NCI-H524 treated with DMSO at 0.1 percent for 48 hours (cell line): ENCODE measurements around the gene NFKB2.

ENCODE experiments used
- DNase-seq: peaks from one replicate; lab custom pipeline; 2025; lab: John Stamatoyannopoulos, UW

Gene NFKB2

DNA sequence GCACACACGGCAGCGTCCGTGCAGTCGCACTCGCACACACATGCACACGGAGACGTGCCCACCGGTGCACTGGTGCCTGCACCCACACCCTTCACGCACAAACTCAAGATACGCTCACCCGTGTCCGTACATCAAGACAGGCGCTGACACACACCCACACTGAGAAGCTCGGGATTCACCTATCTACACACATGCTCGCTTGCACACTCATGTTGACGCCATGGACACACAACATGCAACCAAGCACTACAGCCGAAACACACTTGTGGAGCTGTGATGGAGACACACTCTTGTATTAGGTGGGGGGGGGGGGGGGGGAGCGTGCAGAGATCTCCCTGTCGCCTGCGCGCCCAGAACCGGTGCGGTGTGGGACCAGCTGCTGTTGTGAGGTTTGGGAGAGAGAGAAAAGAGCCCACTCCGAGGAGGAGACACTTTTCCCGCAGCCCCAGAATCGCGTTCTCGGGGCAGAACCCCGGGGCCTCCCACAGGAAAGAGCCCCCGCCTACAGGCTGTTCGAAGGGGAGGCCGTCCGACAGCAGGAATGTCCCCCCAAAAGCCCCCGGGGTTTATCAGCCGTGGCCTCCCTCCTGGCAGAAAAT lies 605 bp upstream of the NFKB2 start:
- DNase-seq: no peak

GRCh38 chr10:102396317-102396650 lies 779 bp downstream of the NFKB2 start:
- DNase-seq: no peak

DNA sequence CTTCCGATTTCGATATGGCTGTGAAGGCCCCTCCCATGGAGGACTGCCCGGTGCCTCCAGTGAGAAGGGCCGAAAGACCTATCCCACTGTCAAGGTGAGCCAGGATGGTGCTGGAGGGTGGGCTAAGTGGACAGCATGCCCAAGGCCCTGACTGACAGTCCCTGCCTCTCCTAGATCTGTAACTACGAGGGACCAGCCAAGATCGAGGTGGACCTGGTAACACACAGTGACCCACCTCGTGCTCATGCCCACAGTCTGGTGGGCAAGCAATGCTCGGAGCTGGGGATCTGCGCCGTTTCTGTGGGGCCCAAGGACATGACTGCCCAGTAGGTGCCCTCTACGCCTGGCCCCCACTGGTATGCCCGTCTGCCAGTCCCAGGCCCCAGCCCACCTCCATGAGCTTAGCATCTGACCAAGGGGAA lies 1.2 kb downstream of the NFKB2 start:
- no peak for DNase-seq

GRCh38 chr10:102397222-102398171 lies 2.0 kb downstream of the NFKB2 start:
- DNase-seq: no peak

- no peak for DNase-seq
Measured at GRCh38 chr10:102398172-102399020, 2.9 kb downstream of the NFKB2 start.

- no peak for DNase-seq
Measured at GRCh38 chr10:102399217-102400021, 3.9 kb downstream of the NFKB2 start.

GRCh38 chr10:102400076-102400475 lies 4.6 kb downstream of the NFKB2 start:
- no peak for DNase-seq

GRCh38 chr10:102400598-102401341 lies 5.3 kb downstream of the NFKB2 start:
- no peak for DNase-seq

- no peak for DNase-seq
Measured at GRCh38 chr10:102401342-102401654, 5.8 kb downstream of the NFKB2 start.

DNA sequence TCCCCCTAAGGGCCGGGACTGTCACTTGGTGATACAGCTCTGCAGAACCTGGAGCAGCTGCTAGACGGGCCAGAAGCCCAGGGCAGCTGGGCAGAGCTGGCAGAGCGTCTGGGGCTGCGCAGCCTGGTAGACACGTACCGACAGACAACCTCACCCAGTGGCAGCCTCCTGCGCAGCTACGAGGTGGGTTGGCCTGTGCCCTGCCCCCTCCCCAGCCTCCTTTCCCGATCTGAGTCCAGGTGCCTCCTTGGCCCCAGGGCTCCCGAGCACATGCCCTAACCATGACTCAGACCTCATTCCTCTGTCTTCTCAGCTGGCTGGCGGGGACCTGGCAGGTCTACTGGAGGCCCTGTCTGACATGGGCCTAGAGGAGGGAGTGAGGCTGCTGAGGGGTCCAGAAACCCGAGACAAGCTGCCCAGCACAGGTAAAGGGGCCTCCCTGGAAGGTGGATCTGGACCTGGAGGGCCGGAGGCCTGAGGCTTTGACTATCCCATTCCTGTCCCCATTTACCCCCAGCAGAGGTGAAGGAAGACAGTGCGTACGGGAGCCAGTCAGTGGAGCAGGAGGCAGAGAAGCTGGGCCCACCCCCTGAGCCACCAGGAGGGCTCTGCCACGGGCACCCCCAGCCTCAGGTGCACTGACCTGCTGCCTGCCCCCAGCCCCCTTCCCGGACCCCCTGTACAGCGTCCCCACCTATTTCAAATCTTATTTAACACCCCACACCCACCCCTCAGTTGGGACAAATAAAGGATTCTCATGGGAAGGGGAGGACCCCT lies 6.4 kb downstream of the NFKB2 start:
- no peak for DNase-seq

- DNase-seq: no peak
Measured at GRCh38 chr10:102402512-102402896, 7.0 kb downstream of the NFKB2 start.

DNA sequence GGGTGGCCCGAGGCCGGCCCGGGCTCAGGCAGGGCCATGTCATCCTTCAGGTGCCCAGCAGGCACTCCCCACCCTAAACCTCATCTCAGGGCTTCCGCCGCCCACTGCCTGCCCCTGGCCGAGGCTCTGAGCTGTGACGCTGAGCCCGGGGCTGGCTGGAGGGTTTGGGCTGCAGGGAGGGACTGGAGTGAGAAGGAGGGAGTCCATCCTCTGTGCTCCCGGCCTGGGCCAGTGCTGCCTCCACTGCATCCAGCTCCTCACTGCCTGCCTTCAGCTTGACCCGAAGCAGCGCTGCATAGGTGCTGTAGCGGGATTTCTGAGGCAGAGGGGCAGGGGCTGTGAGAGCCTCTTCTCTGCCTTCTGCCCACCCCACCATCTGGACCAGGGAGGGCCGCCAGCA lies 7.6 kb downstream of the NFKB2 start:
- no peak for DNase-seq

GRCh38 chr10:102404361-102405107 lies 9.0 kb downstream of the NFKB2 start:
- DNase-seq: no peak

DNA sequence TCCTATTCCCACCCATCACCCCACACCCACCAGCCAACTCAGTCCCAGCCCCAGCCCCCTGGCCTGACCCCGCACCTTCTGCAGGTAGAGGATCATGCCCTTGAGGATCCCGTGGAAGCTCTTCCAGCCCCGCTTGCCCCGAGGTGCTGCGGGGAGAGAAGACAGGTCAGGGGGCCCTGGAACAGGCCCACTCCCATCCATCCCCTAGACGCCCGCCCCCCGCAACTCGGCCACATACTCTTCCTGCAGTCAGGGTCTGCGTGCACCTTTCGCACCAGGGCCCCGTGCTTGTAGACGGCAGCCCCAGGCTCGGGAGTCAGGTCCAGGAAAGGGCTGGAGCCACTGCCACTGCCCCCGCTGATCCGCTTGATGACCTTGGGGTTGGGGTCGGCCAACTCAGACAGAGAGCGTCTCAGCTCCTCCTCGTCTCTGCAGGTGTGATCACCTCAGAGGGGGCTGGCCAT lies 9.6 kb downstream of the NFKB2 start:
- DNase-seq: no peak

DNA sequence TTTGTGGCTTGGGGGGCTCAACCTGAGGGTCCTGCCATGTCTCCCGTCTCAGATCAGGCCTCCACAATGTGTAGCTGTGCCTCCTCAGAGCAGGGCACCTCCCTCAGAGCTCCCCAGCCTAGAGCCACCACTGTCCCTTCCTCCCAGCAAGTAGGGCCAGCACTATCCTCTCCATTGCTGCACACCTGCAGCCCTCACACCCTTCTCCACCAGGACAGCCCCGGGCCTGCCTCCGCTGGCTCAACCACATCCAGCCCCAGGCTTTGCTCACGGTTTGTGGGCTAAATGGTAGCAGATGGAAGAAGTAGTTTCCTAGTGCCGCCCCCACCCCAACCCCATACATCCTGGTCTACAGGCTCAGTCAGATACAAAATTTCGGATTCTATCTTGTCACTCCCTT lies 10.1 kb downstream of the NFKB2 start:
- no peak for DNase-seq

GRCh38 chr10:102406815-102407214 lies 11.3 kb downstream of the NFKB2 start:
- no peak for DNase-seq

DNA sequence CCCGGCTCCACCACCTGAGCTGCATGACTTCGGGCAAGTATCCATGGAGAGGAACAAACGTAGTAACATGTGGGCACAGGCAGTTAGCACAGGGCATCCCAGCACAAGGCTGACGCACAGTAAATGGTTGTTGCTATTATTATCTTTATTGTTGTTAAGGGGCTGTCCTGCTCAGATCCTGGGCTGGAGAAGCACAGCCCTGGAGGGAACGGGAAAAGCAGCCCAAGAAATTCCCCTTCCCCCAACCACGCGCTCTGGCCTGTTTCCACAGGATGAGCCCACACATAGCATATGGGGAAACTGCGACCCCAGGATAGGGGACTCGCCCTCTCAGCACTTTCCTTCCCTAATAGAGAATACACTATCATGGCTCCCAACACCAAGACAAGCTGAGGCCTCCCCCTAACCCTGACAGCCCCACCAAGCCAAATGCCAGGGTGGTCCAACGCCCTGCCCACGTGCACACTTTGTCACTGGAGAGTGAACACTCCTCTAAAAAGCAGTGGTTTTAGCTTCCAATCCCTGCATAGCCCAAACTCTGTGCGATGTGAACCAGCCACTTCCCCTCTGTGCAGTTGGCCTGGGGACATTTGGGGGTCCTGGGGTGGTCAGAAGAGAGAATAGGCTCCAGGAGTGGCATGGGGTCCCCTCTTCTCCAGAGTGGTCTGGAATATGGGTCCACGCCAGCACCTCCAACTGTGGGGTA lies 12.1 kb downstream of the NFKB2 start:
- DNase-seq: no peak

DNA sequence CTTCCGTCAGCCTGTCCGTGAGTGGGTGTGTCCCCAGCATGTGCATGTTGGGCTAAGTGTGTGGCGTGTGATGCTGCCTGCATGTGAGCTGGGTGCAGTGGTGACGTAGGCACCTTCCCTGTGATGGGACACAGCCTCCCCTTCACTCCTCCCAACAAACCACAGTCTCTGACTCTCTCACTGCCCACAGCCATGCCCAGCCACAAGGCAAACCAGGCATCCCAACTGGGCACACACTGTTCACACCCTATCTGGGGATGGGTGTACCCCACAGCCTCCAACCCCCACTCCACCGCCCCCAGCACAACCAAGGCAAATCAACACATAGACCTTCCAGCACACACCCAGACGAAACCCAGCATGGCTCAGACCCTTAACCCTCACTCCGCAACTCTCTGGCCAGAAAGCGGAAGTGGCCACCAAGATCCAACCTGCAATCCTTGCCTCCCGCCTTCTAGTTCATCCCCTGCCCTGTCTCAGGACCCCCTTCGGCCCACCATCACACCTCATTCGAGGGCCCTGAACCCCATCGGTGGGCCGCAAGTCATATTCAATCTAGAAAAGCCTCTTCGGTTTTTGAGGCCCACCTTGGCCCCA lies 12.7 kb downstream of the NFKB2 start:
- no peak for DNase-seq
